GM23338 (cell line): ENCODE results near the gene TNNC1. TPM values are rescaled to one million over a fixed set of nuclear protein-coding genes. Genes with fewer than 3 reads are reported as not detected.

Source experiments
- polyA plus RNA-seq: library from polyadenylated mRNA; unstranded; fragments of >200 nt; fragmentation: Nextera tagmentation; extraction: Ambion mirVana; gene quantifications from 2 replicates; pipeline ENCODE4 v1.2.1, GENCODE V29; 2016
- total RNA-seq: library from RNA; depleted of rRNA; stranded (reverse); fragments of >200 nt; shearing (Covaris generic); gene quantifications from 2 replicates; pipeline ENCODE4 v1.2.3, GENCODE V29; 2014; rRNA removed

The TNNC1 gene
- total and polyA plus RNA-seq, 2 experiments from 2014 or later, result 6.5 to 6.9 TPM

Other genes with a start within 250 kb of the TNNC1 start
- not detected in 2 replicates for gene TLR9, start 228.4 kb downstream of the TNNC1 start, total RNA-seq
- gene TLR9, start 228.4 kb downstream of the TNNC1 start, polyA plus RNA-seq, result not detected in 2 replicates
- gene TWF2, start 214.9 kb downstream of the TNNC1 start, total RNA-seq, result 120 and 123 TPM in 2 replicates
- 38.6 and 38.9 TPM in 2 replicates for gene TWF2, start 214.9 kb downstream of the TNNC1 start, polyA plus RNA-seq
- 1.8 and 4.0 TPM in 2 replicates for gene PPM1M, start 208.3 kb downstream of the TNNC1 start, total RNA-seq
- 2.2 and 2.8 TPM in 2 replicates for gene PPM1M, start 208.3 kb downstream of the TNNC1 start, polyA plus RNA-seq
- gene WDR82, start 175.4 kb downstream of the TNNC1 start, total RNA-seq, result 69.8 and 71.8 TPM in 2 replicates
- 25.2 and 31.2 TPM in 2 replicates for gene WDR82, start 175.4 kb downstream of the TNNC1 start, polyA plus RNA-seq
- 7.5 and 8.3 TPM in 2 replicates for gene GLYCTK, start 166.2 kb downstream of the TNNC1 start, total RNA-seq
- gene GLYCTK, start 166.2 kb downstream of the TNNC1 start, polyA plus RNA-seq, result 3.0 and 3.8 TPM in 2 replicates
- gene DNAH1, start 137.7 kb downstream of the TNNC1 start, total RNA-seq, result 0.35 and 1.8 TPM in 2 replicates
- gene DNAH1, start 137.7 kb downstream of the TNNC1 start, polyA plus RNA-seq, result 0.17 and 0.81 TPM in 2 replicates
- gene BAP1, start 44.0 kb downstream of the TNNC1 start, total RNA-seq, result 78.1 and 95.7 TPM in 2 replicates
- gene BAP1, start 44.0 kb downstream of the TNNC1 start, polyA plus RNA-seq, result 28.5 and 30.4 TPM in 2 replicates
- gene PHF7, start 43.4 kb downstream of the TNNC1 start, total RNA-seq, result 7.0 and 12.2 TPM in 2 replicates
- gene PHF7, start 43.4 kb downstream of the TNNC1 start, polyA plus RNA-seq, result 16.3 and 17.1 TPM in 2 replicates
- gene SEMA3G, start 8.9 kb downstream of the TNNC1 start, total RNA-seq, result 2.2 and 2.5 TPM in 2 replicates
- gene SEMA3G, start 8.9 kb downstream of the TNNC1 start, polyA plus RNA-seq, result 0.47 and 0.56 TPM in 2 replicates
- gene NISCH, start 1.6 kb upstream of the TNNC1 start, total RNA-seq, result 65.9 and 76.4 TPM in 2 replicates
- gene NISCH, start 1.6 kb upstream of the TNNC1 start, polyA plus RNA-seq, result 16.7 and 18.4 TPM in 2 replicates
- 0.90 and 3.0 TPM in 2 replicates for gene STAB1, start 41.3 kb upstream of the TNNC1 start, total RNA-seq
- gene STAB1, start 41.3 kb upstream of the TNNC1 start, polyA plus RNA-seq, result 1.1 and 1.9 TPM in 2 replicates
- 287 and 324 TPM in 2 replicates for gene NT5DC2, start 79.8 kb upstream of the TNNC1 start, total RNA-seq
- 260 and 269 TPM in 2 replicates for gene NT5DC2, start 79.8 kb upstream of the TNNC1 start, polyA plus RNA-seq
- gene UQCC5, start 82.6 kb upstream of the TNNC1 start, total RNA-seq, result 1.6 and 2.6 TPM in 2 replicates
- gene UQCC5, start 82.6 kb upstream of the TNNC1 start, polyA plus RNA-seq, result 156 and 157 TPM in 2 replicates
- 72.5 and 80.7 TPM in 2 replicates for gene PBRM1, start 231.9 kb upstream of the TNNC1 start, total RNA-seq
- gene PBRM1, start 231.9 kb upstream of the TNNC1 start, polyA plus RNA-seq, result 40.8 and 57.5 TPM in 2 replicates
- gene GNL3, start 232.0 kb upstream of the TNNC1 start, total RNA-seq, result 138 and 169 TPM in 2 replicates
- gene GNL3, start 232.0 kb upstream of the TNNC1 start, polyA plus RNA-seq, result 177 and 205 TPM in 2 replicates